Tibial nerve (tissue), 3 donors: ENCODE measurements around the gene FAT1.

Experiments
- CTCF ChIP-seq, 5 experiments: fragments of 200-600 bp in 3 of 5; fragments of 450-650 bp in 2 of 5; sonication (generic) in 3 of 5; IDR thresholded peaks; one replicate each; pipeline ENCODE4 v1.5.1; 2016 to 2019; ENCODE audit warnings: antibody characterized with exemption in 5 of 5, mild to moderate bottlenecking in 3 of 5, moderate library complexity in 2 of 5
- POLR2A ChIP-seq, 2 donors: fragments of 450-650 bp; IDR thresholded peaks; one replicate each; pipeline ENCODE4 v1.6.1; 2017; ENCODE audit warnings: antibody characterized with exemption in 2 of 2, mild to moderate bottlenecking in 2 of 2, moderate library complexity in 2 of 2

DNA sequence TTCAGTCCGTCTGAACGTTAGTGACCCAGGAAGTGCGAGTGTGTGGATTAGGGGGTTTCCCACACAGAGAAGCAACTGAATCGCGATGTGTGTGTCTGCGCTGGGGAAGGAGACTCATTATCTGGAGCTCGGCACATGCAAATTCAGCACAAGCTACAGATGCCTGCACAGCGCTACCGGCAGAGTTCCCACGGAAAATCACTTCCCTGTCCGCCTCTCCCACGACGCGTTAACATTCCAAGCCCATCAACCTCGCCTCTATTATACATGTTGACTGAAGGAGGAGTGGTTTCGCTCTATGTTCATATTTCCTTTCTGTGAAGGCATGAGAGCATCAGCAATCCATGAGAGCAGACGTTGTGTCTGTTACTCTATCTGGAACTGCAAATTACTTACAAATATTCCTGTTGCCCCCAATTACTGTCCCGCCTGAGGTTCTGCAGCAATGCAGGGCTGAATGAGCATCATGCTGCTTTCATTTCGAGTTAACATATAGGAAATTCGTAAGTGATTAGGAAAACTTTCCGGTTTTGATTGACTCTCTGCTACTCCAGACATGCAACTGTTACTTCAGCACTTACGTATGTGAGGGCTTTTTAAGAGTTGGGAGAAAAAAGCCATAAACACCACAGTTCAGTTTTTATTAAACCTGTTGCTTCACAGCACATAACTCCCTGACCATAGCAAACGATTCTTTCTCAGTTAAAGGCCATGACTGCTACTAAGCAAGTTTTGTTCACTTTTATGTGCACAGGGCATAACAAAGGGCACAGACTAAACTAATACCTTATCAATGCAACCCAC is 153.3 kb downstream of the FAT1 start:
- TF ChIP-seq CTCF (IDR thresholded peaks at IDR 0.05) (no peak), POLR2A (IDR thresholded peaks at IDR 0.05) (no peak)
